Stimulated activated naive CD8-positive, alpha-beta T cell treated with anti-CD3 and anti-CD28 coated beads, Interleukin-15, amount 100 ng/mL, for 72 hours (primary cell): ENCODE data around the gene PYY.
"Not testable (repeated sequence)": the region's sequence is repeated elsewhere in the genome, so short reads cannot be mapped to it uniquely, and the experiment has no call there.

ENCODE experiments used
- ATAC-seq: fragments of 150-1000 bp; cut with Tn5 transposase; 2 replicates; pipeline ENCODE4 v1.10.0; 2021; ENCODE audit warnings: mild to moderate bottlenecking, moderate library complexity
- DNase-seq, 2 donors: peaks; one replicate each; pipeline ENCODE4 v3.0.0; 2021 to 2022
- H3K27ac Mint-ChIP-seq, 2 donors: one replicate each; pipeline ENCODE4 v1.8.0; 2022; ENCODE audit warnings: mild to moderate bottlenecking in 2 of 2, mixed read lengths in 2 of 2, moderate library complexity in 2 of 2
- H3K27me3 Mint-ChIP-seq: one replicate; pipeline ENCODE4 v1.8.0; 2022; ENCODE audit warnings: mixed read lengths
- H3K4me1 Mint-ChIP-seq: one replicate; pipeline ENCODE4 v1.8.0; 2022; ENCODE audit warnings: mild to moderate bottlenecking, mixed read lengths
- H3K4me3 Mint-ChIP-seq, 2 donors: one replicate each; pipeline ENCODE4 v1.8.0; 2022; ENCODE audit warnings: mild to moderate bottlenecking in 2 of 2, mixed read lengths in 2 of 2, moderate library complexity in 1 of 2
- H3K9me3 Mint-ChIP-seq, 2 donors: one replicate each; pipeline ENCODE4 v1.8.0; 2022; ENCODE audit warnings: mixed read lengths in 2 of 2

Gene PYY

GRCh38 chr17:43939886-43940285 lies 13.9 kb downstream of the PYY start:
- no peak overlapping the region for H3K27ac Mint-ChIP-seq
- no peak overlapping the region for H3K4me3 Mint-ChIP-seq
- peaks cover 28% of the 10 kb centered on the region for H3K27me3 Mint-ChIP-seq
- H3K9me3 Mint-ChIP-seq: no peaks in the 10 kb centered on the region
- ATAC-seq (no peak), DNase-seq (no peak)
- peaks cover 37% of the 10 kb centered on the region for H3K4me1 Mint-ChIP-seq

GRCh38 chr17:43939452-43939851 lies 14.3 kb downstream of the PYY start:
- not testable (repeated sequence) for DNase-seq, H3K27ac Mint-ChIP-seq, ATAC-seq, H3K9me3 Mint-ChIP-seq
- H3K4me1 Mint-ChIP-seq: peaks cover 32% of the 10 kb centered on the region
- H3K4me3 Mint-ChIP-seq: peak overlapping the region; percentile 33 to 66
- H3K27me3 Mint-ChIP-seq: peaks cover 28% of the 10 kb centered on the region

GRCh38 chr17:43938838-43939182 lies 14.9 kb downstream of the PYY start:
- H3K4me1 Mint-ChIP-seq: peaks cover 28% of the 10 kb centered on the region
- ATAC-seq (no peak), DNase-seq (no peak)
- H3K4me3 Mint-ChIP-seq: peak overlapping the region; percentile 29 to 66
- peaks cover 28% of the 10 kb centered on the region for H3K27me3 Mint-ChIP-seq
- peak overlapping the region in 1 of 2 donors; percentile 67 for H3K27ac Mint-ChIP-seq
- H3K9me3 Mint-ChIP-seq: no peaks in the 10 kb centered on the region

GRCh38 chr17:43936434-43936833 lies 17.3 kb downstream of the PYY start:
- H3K27ac Mint-ChIP-seq: no peak overlapping the region

GRCh38 chr17:43935926-43936261 lies 17.8 kb downstream of the PYY start:
- H3K4me1 Mint-ChIP-seq: peaks cover 26% of the 10 kb centered on the region
- no peak for DNase-seq
- no peak overlapping the region for H3K4me3 Mint-ChIP-seq
- H3K27me3 Mint-ChIP-seq: peaks cover 28% of the 10 kb centered on the region
- ATAC-seq: no peak
- no peak overlapping the region for H3K27ac Mint-ChIP-seq
- H3K9me3 Mint-ChIP-seq: no peaks in the 10 kb centered on the region

More at GRCh38 chr17:43936434-43936833, 17.3 kb downstream of the PYY start:
- H3K4me1 Mint-ChIP-seq: peaks cover 26% of the 10 kb centered on the region
- DNase-seq (no peak), ATAC-seq (no peak)
- H3K9me3 Mint-ChIP-seq: no peaks in the 10 kb centered on the region
- no peak overlapping the region for H3K4me3 Mint-ChIP-seq
- H3K27me3 Mint-ChIP-seq: peaks cover 28% of the 10 kb centered on the region

GRCh38 chr17:43935204-43935925 lies 18.4 kb downstream of the PYY start:
- no peak for ATAC-seq
- Mint-ChIP-seq H3K27ac (no peak overlapping the region), H3K4me3 (no peak overlapping the region), H3K4me1 (peaks cover 26% of the 10 kb centered on the region), H3K27me3 (peaks cover 28% of the 10 kb centered on the region), H3K9me3 (no peaks in the 10 kb centered on the region)
- DNase-seq: no peak

- DNase-seq (no peak), ATAC-seq (no peak)
- Mint-ChIP-seq H3K4me1 (peaks cover 22% of the 10 kb centered on the region), H3K27me3 (peaks cover 17% of the 10 kb centered on the region), H3K4me3 (no peak overlapping the region), H3K27ac (peak overlapping the region in 1 of 2 donors; percentile 65), H3K9me3 (no peaks in the 10 kb centered on the region)
These were observed 20.8 kb downstream of the PYY start for GRCh38 chr17:43932923-43933322.

GRCh38 chr17:43932357-43932756 lies 21.4 kb downstream of the PYY start:
- H3K27me3 Mint-ChIP-seq: peaks cover 11% of the 10 kb centered on the region
- no peak for ATAC-seq
- no peak overlapping the region for H3K27ac Mint-ChIP-seq
- H3K4me1 Mint-ChIP-seq: peaks cover 22% of the 10 kb centered on the region
- DNase-seq: no peak
- H3K9me3 Mint-ChIP-seq: no peaks in the 10 kb centered on the region
- no peak overlapping the region for H3K4me3 Mint-ChIP-seq

- ATAC-seq (no peak), DNase-seq (no peak)
- peaks cover 25% of the 10 kb centered on the region for H3K4me1 Mint-ChIP-seq
- H3K9me3 Mint-ChIP-seq: no peaks in the 10 kb centered on the region
- no peak overlapping the region for H3K27ac Mint-ChIP-seq
- no peak overlapping the region for H3K4me3 Mint-ChIP-seq
- H3K27me3 Mint-ChIP-seq: peaks cover under 1% of the 10 kb centered on the region
These were observed 22.6 kb downstream of the PYY start for GRCh38 chr17:43931062-43931571.

GRCh38 chr17:43928609-43929008 lies 25.1 kb downstream of the PYY start:
- Mint-ChIP-seq H3K27ac (no peak overlapping the region), H3K27me3 (peaks cover 8% of the 10 kb centered on the region), H3K9me3 (no peaks in the 10 kb centered on the region), H3K4me1 (peaks cover 40% of the 10 kb centered on the region), H3K4me3 (no peak overlapping the region)
- ATAC-seq (peak; percentile 29), DNase-seq (no peak)

GRCh38 chr17:43927929-43928328 lies 25.8 kb downstream of the PYY start:
- Mint-ChIP-seq H3K27ac (peak overlapping the region; percentile 21 to 67), H3K4me3 (peak overlapping the region; percentile 81 to 89), H3K4me1 (peaks cover 40% of the 10 kb centered on the region)
- not testable (repeated sequence) for H3K27me3 Mint-ChIP-seq, H3K9me3 Mint-ChIP-seq, DNase-seq
- peak; percentile 72 for ATAC-seq

- Mint-ChIP-seq H3K4me1 (peaks cover 40% of the 10 kb centered on the region), H3K9me3 (no peaks in the 10 kb centered on the region), H3K4me3 (peak overlapping the region; percentile 81 to 89), H3K27ac (peak overlapping the region; percentile 54 to 88), H3K27me3 (peaks cover 8% of the 10 kb centered on the region)
- no peak for DNase-seq
- peak; percentile 31 for ATAC-seq
These were observed 26.5 kb downstream of the PYY start for GRCh38 chr17:43927060-43927864.

GRCh38 chr17:43924558-43924957 lies 29.2 kb downstream of the PYY start:
- no peak overlapping the region for H3K27ac Mint-ChIP-seq
- ATAC-seq (peak; percentile 84), DNase-seq (peak in 1 of 2 donors; percentile 33)
- H3K4me3 Mint-ChIP-seq: no peak overlapping the region
- no peaks in the 10 kb centered on the region for H3K9me3 Mint-ChIP-seq
- H3K27me3 Mint-ChIP-seq: peaks cover 8% of the 10 kb centered on the region
- H3K4me1 Mint-ChIP-seq: peaks cover 38% of the 10 kb centered on the region

- Mint-ChIP-seq H3K4me3 (no peak overlapping the region), H3K4me1 (peaks cover 40% of the 10 kb centered on the region), H3K9me3 (no peaks in the 10 kb centered on the region), H3K27me3 (peaks cover 2% of the 10 kb centered on the region), H3K27ac (no peak overlapping the region)
- DNase-seq: no peak
- no peak for ATAC-seq
These were observed 33.1 kb downstream of the PYY start for GRCh38 chr17:43920500-43921095.

GRCh38 chr17:43918026-43918389 lies 35.7 kb downstream of the PYY start:
- Mint-ChIP-seq H3K27ac (peak overlapping the region; percentile 30 to 78), H3K4me3 (peak overlapping the region; percentile 69 to 86), H3K4me1 (peaks cover 25% of the 10 kb centered on the region), H3K9me3 (no peaks in the 10 kb centered on the region), H3K27me3 (no peaks in the 10 kb centered on the region)
- ATAC-seq (no peak), DNase-seq (no peak)
